ENCODE data around the gene VEPH1.

The VEPH1 gene

DNA sequence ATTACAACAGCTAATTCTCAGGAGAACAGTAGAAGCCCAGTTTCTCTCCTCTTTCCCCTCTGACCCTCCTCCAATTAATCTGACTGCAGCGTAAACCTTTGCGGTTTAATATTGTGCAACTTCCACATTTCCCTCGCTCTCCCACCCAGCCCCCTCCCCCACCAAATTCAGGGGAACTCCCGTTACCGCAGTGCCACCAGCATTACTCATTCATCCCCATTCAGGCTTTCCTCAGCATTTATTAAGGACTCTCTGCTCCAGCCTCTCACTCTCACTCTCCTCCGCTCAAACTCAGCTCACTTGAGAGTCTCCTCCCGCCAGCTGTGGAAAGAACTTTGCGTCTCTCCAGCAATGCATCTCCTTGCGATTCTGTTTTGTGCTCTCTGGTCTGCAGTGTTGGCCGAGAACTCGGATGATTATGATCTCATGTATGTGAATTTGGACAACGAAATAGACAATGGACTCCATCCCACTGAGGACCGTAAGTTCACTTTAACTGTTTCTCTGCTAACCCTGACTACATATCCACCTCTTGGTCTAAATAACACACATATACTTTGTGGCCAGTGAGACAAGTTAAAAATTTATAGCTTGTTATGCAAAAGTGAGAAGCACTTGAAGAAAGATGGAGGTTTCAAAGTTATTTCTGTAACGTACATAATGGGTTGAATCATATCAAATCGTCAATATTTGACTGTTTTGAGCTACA is 66.5 kb downstream of the VEPH1 start, which contains the start of gene PTX3:
TSS of gene PTX3 (plus strand) at position 268 of the 709 bp plus-strand sequence. CDS start at position 352, 84 bp downstream.
- DNase-seq (ENCODE audit: low read depth in 1 of 2, low spot score in 1 of 2) = no peak

DNA sequence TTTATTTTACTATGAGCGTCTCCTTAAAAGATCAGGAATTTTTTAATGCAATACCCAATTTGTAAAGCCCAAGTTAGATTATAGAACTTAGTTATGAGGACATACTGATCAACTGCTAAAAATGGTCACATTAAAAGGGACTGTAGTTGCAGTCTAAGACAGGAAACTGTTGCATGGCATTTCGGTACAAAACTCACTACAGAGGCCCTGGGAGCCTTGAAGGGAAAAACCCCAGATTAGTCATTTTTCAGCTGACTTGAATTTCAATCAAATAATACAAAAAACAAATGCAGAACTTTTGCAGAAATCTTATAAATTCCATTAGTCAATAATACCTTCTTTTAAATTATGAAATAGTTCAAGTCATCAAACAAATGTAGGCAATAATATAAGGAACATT is 73.5 kb downstream of the VEPH1 start:
- DNase-seq (ENCODE audit: low read depth in 1 of 2, low spot score in 1 of 2) = no peak

DNA sequence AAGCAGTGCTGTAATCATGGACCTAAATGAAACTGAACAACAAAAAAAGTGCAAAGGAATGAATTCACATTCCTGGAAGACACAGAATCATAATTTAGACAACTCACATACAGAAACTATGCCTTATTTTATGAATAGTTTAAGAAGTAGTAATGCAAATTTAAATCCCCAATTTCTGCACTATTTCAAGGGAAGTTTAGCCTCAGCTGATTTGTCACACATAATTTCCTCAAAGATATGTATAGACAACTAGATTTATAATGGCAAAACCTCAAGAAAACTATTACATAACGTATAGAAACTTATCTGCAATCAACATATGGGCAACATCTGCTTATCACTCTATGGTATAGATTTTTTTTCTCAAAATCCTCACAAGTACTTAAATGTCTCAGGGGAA is 74.4 kb downstream of the VEPH1 start:
- DNase-seq (ENCODE audit: low read depth in 1 of 2, low spot score in 1 of 2) = no peak

DNA sequence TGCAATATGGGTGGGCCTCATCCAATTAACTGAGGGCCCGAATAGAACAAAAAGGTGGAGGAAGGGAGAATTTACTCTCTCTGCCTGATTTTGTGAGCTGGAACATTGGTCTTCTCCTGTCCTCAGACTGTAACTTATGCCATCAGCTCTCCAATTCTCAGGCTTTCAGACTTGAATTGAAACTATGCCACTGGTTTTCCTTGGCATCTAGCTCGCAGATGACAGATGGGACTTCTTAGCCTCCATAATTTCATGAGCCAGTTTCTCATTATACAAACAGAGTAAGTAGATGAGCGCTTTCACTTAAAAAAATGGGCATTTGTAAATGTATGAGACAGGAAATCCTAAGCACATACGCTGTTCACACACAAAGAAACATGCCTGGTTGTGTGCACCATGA is 75.3 kb downstream of the VEPH1 start:
- no peak for DNase-seq (ENCODE audit: low read depth in 1 of 2, low spot score in 1 of 2)

DNA sequence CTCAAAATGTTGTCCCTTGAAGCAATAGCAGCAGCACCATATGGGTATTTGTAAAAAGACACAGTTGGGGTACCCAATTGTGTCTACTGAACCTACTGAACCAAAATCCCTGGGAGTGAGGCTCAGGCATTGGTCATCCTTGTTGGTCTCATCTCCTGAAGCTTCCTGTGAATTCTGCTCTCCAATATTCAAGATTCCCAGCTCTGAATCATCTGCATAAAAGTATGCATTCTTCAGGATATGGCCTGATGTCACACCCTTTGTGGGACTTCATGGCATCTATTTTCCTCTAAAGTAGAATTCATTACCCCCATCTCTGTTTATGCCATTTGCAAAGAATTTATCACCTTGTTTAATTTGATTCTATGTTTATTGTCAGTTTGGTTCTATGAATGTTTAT is 79.9 kb downstream of the VEPH1 start:
- no peak for DNase-seq (ENCODE audit: low read depth in 1 of 2, low spot score in 1 of 2)

DNA sequence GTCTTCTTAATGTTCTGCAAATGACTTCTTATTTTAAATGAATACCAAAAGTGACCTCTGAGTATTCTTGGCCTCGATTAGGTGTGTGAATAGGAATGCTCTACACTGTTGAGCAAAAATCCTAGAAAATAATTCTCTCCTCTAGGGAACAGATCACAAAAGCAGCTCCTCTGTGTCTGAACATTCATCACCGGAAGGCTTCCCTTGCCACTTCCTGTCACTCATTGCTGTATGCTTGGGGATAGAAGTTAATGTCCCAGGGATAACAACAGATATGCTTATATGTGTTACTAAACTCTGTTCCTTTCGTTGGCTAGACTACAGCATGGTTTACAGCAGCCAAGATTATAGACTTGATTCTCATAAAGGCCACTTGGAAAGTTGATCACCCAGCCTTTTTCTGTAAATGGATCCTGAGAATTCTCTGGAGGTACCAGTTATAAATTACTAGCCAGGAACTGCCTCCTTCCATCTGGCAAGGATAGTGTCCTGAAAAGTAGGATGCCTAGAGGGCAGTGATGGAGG is 82.5 kb downstream of the VEPH1 start:
- no peak for DNase-seq (ENCODE audit: low read depth in 1 of 2, low spot score in 1 of 2)

DNA sequence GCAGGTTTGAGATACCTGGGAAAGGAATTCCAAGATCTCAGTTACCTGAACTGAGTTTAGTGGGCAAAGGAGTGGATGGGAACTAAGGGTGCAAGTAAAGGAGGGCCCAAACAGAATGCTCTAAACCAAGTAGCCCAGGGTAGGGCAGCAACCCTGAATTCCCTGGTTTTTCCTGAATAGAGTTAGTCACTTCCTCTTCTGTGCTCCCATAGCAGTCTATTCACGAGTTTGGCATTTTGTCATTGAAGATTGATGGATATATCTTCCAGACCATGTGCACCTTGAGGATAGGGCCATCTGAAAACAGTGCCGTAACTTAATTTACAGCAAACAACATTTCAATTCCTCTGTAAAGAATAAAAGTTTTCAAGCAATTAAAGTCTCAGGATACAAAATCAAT is 85.1 kb downstream of the VEPH1 start:
- DNase-seq (ENCODE audit: low read depth in 1 of 2, low spot score in 1 of 2) = no peak

DNA sequence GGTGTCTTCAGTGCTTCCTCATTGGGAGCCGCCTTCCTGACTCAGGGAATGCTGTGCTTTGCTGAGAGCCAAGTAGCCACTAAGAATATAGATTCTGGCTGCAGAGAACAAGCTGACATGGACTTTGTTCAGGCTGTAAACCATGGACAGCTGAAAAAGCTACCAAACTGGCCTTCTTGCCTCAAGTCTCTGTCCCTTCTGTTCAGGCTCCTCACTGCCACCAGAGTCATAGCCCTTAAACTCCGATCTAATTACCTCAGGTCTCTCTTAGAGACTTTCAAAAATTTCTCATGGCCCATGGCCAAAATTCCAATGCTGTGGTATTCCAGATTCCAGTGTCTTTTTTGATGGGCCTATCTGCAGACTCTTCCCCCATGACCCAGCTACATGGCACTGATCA is 86.0 kb downstream of the VEPH1 start:
- DNase-seq (ENCODE audit: low read depth in 1 of 2, low spot score in 1 of 2) = no peak

DNA sequence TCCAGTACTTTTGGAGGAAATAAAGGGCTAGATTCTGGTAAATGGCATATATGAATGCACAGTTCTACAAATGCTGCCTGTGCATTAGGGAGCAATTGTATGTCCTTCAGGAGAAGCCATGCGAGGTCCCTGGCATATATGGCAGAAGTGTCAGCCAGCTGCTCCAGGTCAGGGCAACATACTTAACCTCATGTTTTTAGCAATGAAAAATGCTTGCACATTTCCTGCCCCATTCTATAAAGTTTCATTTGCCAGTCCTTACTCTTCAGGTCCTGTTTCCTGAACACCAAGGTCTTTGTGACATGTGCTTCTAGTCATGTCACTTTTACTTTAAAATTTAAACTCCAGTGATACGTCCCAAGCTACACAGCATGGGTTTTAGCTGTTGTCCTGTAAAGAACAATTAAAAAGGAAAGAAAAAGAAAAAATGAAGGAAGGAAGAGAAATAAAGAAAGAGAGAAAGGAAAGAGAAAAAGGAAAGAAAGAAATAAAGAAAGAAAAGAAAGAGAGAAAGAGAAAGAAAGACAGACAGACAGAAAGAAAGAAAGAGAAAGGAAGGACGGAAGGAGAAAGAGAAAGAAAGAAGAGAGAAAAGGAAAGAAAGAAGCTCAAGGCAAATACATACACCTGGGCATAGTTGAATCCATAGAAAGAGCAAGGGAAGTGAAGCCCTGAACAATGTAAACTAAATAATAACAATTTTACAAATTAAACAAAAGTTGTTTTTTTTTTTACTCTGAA is 86.7 kb downstream of the VEPH1 start:
- DNase-seq (ENCODE audit: low read depth in 1 of 2, low spot score in 1 of 2) = no peak

DNA sequence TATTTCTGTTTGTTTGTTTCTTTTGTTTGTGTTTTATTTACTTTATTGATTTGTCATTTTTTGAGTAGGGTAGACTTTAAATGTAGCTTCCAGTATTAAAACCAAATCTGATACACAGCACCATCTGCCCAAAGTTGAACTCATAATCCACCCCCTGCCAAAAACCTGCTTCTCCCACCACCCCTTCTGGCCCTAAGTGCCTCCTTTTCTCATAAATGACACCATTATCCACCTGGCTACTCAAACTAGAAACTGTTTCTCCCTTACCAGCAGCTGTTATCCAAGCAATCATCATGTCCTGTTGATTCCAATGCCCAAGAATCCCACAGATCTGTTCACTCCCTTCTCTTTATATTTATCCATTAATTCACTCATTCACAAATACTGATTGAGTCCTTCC is 88.4 kb downstream of the VEPH1 start:
- no peak for DNase-seq (ENCODE audit: low read depth in 1 of 2, low spot score in 1 of 2)

DNA sequence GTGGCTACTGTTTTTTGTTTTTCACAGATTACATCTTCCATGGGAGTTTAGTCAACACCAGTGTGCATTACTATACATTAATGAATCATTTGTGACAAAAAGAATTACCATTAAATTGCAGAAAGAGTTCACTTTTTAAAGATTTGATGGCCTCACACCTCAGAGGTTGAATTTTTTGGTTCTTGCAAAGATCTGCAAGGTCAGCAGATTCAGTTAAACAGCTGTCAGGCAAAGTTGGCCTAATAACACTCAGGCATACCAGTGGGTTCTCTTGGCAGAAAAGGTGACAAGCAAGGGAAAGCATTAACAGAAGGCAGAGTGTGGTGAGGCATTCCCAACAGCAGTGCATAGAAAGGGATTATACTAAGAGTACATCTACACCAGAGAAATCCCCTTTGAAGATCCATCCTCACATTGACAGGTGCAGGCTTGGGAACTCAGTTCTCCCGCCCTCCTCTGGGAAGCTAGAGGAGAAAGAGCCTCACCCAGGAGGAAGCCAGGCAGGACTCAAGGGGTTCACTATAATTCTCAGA is 90.8 kb downstream of the VEPH1 start:
- DNase-seq (ENCODE audit: low read depth in 1 of 2, low spot score in 1 of 2) = no peak

DNA sequence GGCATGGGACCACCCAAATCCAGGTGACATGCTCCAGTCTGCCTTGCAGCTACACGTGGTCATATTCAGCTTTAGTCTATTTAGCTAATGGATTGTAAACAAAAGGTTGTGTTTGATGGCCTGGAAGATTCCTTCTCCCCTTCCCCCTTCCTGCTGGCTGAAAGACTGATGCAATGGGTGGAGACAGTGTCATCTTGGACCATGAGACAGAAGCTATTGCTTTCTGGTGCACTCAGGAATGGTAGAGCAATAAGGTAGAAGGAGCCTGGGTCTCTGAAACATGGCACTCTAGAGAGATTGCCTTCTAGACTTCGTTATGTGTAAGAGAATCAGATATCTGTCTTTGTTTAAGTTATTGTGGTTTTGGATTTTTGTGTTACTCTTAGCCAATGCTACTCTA is 92.3 kb downstream of the VEPH1 start:
- DNase-seq (ENCODE audit: low read depth in 1 of 2, low spot score in 1 of 2) = no peak

DNA sequence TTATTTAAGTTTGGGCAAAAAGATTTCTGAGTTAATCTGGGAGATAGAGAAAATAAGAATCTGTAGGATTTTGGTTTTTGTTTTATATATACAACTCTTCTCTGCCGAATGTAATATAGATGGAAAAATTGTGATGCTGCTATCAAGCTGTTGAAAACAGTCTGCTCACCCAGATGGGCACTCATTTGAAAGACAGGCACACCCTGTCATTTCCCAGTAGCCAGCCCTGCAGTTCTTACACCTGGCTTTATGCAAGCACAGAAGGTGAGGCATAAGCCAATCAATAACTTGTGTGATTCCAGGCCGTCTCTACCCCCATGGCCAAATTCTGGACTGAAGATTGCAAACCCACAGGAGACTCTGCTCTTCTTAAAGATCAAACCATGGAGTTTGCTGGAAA is 93.7 kb downstream of the VEPH1 start:
- no peak for DNase-seq (ENCODE audit: low read depth in 1 of 2, low spot score in 1 of 2)

DNA sequence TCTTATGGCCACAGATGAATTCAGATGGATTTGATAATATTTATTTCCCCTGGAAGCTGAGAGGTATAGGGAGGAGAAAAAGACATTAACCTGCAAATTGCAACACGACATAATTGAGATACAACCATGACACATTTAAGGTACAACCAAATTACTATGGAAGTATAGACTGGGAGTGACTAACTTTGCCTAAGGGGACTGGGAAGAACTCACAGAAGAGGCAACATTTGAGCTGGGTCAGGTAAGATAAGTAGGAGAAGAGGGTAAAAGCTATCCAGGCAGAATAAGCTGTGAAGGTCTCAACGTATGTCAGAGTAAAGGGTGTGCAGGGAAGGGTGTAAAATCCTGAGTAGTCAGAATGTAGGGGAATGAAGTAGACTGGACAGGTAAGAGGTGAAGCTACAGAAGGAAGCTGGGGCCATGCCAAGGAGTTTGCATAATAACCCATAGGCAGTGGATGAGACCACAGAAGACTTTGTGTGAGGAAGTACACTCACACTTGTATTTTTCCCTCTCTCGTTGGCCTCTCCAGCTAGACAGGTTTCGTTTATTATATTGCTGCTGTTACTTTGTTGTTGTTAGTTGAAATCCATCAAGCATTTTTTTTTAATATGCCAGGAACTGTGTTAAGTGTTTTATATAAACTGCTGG is 94.6 kb downstream of the VEPH1 start:
- no peak for DNase-seq (ENCODE audit: low read depth in 1 of 2, low spot score in 1 of 2)

DNA sequence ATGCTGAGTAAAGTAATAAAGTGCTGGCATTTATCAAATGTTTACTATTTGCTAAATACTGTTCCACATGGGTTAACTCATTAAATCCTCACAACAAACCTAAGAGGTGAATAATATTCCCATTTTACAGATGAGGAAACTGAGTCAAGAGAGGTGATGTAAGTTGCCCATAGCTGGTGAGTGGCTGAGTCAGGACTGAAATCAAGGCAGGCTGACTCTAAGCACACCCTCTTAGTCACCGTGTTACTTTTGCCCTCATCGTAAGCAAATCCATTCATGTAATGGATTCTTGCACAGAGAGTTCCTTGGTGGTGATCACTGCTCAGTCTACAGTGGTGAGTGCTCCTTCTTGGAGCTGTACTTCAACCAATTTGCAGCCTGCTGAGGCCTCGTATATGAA is 95.4 kb downstream of the VEPH1 start:
- DNase-seq (ENCODE audit: low read depth in 1 of 2, low spot score in 1 of 2) = no peak

DNA sequence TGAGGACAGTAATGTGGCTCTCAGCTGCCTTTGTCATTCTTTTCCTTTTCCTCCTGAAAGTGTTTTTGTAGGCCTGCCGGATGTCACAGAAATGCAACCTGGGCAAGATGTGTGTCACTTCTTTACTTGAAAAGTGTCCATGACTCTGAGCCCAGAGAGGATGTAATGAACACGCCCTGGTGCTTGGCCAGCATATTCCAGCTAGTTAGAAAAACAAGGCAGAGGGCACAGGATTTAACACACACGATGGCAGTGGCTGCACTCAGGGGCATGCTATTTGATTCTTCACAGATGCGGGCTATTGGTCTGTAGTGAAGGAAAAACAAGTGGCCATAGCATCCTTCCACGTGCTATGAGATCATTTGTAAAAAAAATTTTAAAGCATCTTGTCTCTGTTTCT is 96.8 kb downstream of the VEPH1 start:
- no peak for DNase-seq (ENCODE audit: low read depth in 1 of 2, low spot score in 1 of 2)

DNA sequence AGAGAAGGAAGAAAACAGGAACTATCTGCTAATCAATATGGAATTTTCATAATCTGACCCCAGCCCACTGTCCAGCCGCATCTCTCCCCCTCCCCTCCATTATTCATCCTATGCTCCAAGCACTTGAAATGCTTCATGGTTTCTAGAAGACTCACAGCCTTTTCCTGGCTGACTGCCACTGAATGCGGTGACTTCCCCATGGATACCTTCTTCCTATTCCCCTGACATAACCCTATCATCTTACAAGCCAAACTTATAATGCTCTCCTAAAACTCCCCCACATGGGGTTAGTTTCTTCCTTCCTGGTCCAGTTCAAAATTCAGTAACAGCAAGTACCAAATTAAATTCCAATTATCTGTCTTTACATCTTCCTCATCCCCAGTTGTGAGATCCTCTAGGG is 97.8 kb downstream of the VEPH1 start:
- DNase-seq (ENCODE audit: low read depth in 1 of 2, low spot score in 1 of 2) = no peak

DNA sequence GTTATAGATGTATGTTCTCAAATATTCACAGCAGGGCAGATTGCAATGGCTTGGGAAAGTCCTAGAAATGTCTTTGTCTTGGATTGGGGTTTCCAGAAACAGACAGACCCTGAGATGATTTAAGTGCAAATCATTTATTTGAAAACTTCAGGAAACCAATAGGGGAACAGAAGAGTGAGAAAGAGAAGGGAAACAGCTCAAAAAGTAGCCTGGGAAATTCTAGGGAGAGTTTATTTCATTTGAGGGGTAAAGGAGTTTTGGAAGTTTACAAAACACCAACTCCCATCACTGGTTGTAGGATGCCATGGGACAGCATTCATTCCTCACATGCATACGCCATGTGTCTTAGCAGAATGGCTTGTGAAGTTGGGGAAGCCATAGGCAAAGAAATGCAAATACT is 98.8 kb downstream of the VEPH1 start:
- DNase-seq (ENCODE audit: low read depth in 1 of 2, low spot score in 1 of 2) = no peak

DNA sequence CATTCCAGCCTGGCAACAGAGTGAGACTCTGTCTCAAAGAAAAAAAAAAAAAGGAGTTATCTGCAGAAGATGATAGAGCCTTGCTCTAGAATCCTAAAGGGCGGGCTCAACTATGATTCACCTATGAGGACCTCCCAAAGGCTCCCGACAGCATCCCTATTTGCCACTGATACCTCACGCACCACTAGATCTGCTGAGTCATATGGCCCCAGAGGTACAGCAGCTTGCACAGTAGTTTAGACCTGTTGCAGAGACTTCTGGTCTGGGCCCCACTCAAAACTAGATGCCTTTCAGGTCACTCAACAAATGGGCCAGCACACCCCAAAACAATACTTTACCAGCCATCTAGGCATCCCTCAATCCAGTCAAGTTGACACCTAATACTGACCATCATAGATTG is 104.6 kb downstream of the VEPH1 start:
- DNase-seq (ENCODE audit: low read depth in 1 of 2, low spot score in 1 of 2) = no peak

DNA sequence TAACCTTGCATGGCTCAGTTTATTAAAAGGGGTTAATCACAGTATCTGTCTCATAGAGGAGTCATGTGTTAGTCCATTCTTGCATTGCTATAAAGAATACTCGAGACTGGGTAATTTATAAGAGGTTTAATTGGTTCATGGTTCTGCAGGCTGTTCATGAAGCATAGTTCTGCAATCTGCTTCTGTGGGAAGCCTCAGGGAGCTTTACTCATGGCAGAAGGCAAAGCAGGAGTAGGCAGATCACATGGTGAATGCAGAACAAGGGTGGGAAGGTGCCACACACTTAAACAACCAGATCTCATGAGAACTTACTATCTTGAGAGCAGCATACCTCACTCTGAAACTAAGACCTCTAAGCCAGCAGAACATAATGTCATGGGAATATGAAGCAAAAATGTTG is 108.8 kb downstream of the VEPH1 start:
- no peak for DNase-seq (ENCODE audit: low read depth in 1 of 2, low spot score in 1 of 2)

DNA sequence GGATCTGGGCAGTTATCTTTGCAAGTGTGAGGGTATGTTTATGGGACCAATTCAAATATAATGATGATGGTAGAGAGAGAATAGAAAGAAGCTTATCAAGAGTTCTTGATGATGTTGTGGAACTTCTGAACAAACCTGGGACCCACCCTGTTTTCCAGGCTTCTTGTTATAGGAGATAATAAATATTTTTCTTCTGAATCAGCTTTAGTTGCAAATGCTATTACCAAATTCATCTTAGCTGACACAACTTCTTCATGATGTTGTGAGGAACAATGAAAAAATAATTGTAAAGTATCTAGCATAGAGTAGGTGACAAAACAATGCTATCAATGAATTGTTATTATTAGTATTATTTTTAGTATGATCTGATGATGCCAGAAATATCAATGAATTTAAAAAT is 110.1 kb downstream of the VEPH1 start:
- DNase-seq (ENCODE audit: low read depth in 1 of 2, low spot score in 1 of 2) = no peak

DNA sequence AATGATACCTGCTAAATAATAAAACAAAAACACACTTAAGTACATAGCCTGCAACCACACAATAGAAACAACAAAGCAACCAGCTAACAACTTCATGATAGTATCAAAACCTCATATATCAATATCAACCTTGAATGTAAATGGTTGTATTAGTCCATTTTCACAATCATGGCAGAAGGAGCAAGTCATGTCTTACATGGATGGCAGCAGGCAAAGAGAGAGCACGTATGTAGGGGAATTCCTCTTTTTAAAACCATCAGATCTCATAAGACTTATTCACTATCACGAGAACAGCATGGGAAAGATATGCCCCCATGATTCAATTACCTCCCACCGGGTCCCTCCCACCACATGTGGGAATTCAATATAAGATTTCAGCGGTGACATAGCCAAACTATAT is 111.1 kb downstream of the VEPH1 start:
- DNase-seq (ENCODE audit: low read depth in 1 of 2, low spot score in 1 of 2) = no peak

Data from stimulated activated CD4-positive, alpha-beta T cell treated with anti-CD3 and anti-CD28 coated beads, Interleukin-15, amount 100 ng/mL, for 1 hour (primary cell).